Stomach (tissue), 9 donors: ENCODE data around the gene CDH16. TPM values are rescaled to one million over a fixed set of nuclear protein-coding genes. Genes with fewer than 3 reads are reported as not detected.

Source experiments
- DNase-seq, 2 donors: peaks; one replicate each; pipeline versions ENCODE4 v3.0.0 to v3.0.0-alpha.2; 2013 to 2019
- H3K27ac ChIP-seq, 5 donors: fragments of 200-600 bp in 4 of 5; sonication (generic) in 4 of 5; one replicate each; pipeline ENCODE4 v1.5.1; 2013 to 2019; ENCODE audit warnings: mild to moderate bottlenecking in 1 of 5, moderate library complexity in 1 of 5
- H3K27me3 ChIP-seq, 3 donors: fragments of 200-600 bp; sonication (generic); one replicate each; pipeline ENCODE4 v1.5.1; 2017 to 2019; ENCODE audit warnings: mixed run types in 1 of 3
- H3K36me3 ChIP-seq, 4 donors: fragments of 200-600 bp; sonication (generic); 1 replicate in 3 of 4; 2 replicates in 1 of 4; pipeline ENCODE4 v1.5.1; 2016 to 2019
- H3K4me1 ChIP-seq, 4 donors: fragments of 200-600 bp; sonication (generic); one replicate each; pipeline ENCODE4 v1.5.1; 2016 to 2019
- H3K4me3 ChIP-seq, 4 donors: fragments of 200-600 bp; sonication (generic) in 3 of 4; one replicate each; pipeline ENCODE4 v1.5.1; 2016 to 2019; ENCODE audit warnings: mild to moderate bottlenecking in 1 of 4
- H3K9me3 ChIP-seq, 4 donors: fragments of 200-600 bp; sonication (generic); one replicate each; pipeline ENCODE4 v1.5.1; 2016 to 2019
- CTCF ChIP-seq, 7 experiments: fragments of 450-650 bp in 4 of 7; fragments of 200-600 bp in 3 of 7; sonication (generic) in 3 of 7; IDR thresholded peaks; one replicate each; pipeline ENCODE4 v1.5.1; 2016 to 2019; ENCODE audit warnings: antibody characterized with exemption in 7 of 7, control low read depth in 2 of 7, mild to moderate bottlenecking in 1 of 7
- EP300 ChIP-seq: sonication (generic); formaldehyde crosslinking; IDR thresholded peaks from one replicate; pipeline ENCODE4 v1.6.1; 2017; ENCODE audit warnings: antibody characterized with exemption
- POLR2A ChIP-seq, 4 donors: fragments of 450-650 bp; IDR thresholded peaks; one replicate each; pipeline ENCODE4 v1.6.1; 2016; ENCODE audit warnings: antibody characterized with exemption in 4 of 4, control low read depth in 2 of 4, mild to moderate bottlenecking in 1 of 4, moderate library complexity in 1 of 4
- POLR2AphosphoS5 ChIP-seq, 3 donors: sonication (generic); formaldehyde crosslinking; IDR thresholded peaks; one replicate each; pipeline ENCODE4 v1.6.1; 2016; ENCODE audit warnings: antibody characterized with exemption in 3 of 3
- WGBS, 5 donors: extraction: QIAGEN DNeasy Blood & Tissue Kit in 3 of 5; methylation state at CpG; one replicate each; pipeline versions ENCODE4 v1.1.5 to v1.1.7; 2013 to 2018; 5-methylcytosine and 5-hydroxymethylcytosine counted together
- intact Hi-C: fragments of 100-400 bp; cut with DNase I; formaldehyde crosslinking; loops from one replicate; pipeline ENCODE4 v1.15.1; 2023; ENCODE audit warnings: low total_unique reads
- polyA plus RNA-seq, 3 donors: library from polyadenylated mRNA; stranded (reverse); fragments of 200-250 nt; gene quantifications; one replicate each; pipeline ENCODE4 v1.2.3, GENCODE V29; 2013
- total RNA-seq, 5 donors: library from RNA; depleted of rRNA; stranded (reverse); fragments of >200 nt; gene quantifications; one replicate each; pipeline versions ENCODE4 v1.1.0 to v1.2.3, GENCODE V29; 2014 to 2016
- donor health status: healthy with polysubstance abuse.
- donor health status: Bipolar disorder and iron deficiency.
- donor health status: healthy.

Gene CDH16
- total and polyA plus RNA-seq, 8 donors: 0.14 to 2.3 (median 1.1) TPM; not detected in 5

- H3K27ac ChIP-seq: peak overlapping the region in 1 of 5 donors; percentile 4
- TF ChIP-seq EP300: no peak
- TF ChIP-seq POLR2AphosphoS5 (IDR thresholded peaks at IDR 0.05): no peak
- no peak for TF ChIP-seq POLR2A (IDR thresholded peaks at IDR 0.05)
- no peak for TF ChIP-seq CTCF (IDR thresholded peaks at IDR 0.05)
These were observed 13.4 kb upstream of the CDH16 start for GRCh38 chr16:66932076-66932475.

GRCh38 chr16:66931665-66932064, 13.0 kb upstream of the CDH16 start:
- no peak for DNase-seq
- intact Hi-C loops: no loop called here

More at GRCh38 chr16:66932076-66932475, 13.4 kb upstream of the CDH16 start:
- H3K27me3 ChIP-seq: no peaks in the 10 kb centered on the region
- intact Hi-C loops: no loop called here
- H3K4me3 ChIP-seq: no peak overlapping the region
- peaks cover 0 to 19% (median 11%) of the 10 kb centered on the region in 4 donors for H3K36me3 ChIP-seq
- H3K4me1 ChIP-seq: peaks cover 29 to 64% (median 42%) of the 10 kb centered on the region in 4 donors
- DNase-seq: peak in 1 of 2 donors; percentile 28
- 63 to 77% (median 66%) methylated on average over 4 of the region's 4 CpGs for WGBS, 5 donors
- no peaks in the 10 kb centered on the region for H3K9me3 ChIP-seq

DNA sequence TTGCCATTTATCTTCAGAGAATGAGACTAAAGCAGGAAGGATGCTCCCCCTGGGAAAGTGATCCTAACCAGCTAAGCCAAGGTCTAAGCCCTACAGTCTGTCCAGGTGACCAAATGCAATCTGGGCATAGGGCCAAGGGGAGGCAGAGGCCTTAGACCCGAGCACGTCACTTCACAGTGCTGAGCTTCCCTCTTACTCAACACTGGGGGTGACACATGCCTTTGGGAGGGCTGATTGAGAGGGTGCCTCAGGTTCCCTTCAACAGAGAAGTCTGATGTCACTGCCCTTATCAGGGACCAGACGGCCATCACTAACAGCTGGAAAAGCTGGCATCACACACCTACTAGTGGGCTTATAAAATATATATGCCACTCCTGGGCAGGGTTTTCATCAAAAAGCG, 11.5 kb upstream of the CDH16 start:
- Histone ChIP-seq H3K27me3 (peaks cover 0 to 12% (median 8%) of the 10 kb centered on the region in 3 donors), H3K27ac (peak overlapping the region in 1 of 5 donors; percentile 9), H3K4me1 (peaks cover 23 to 63% (median 36%) of the 10 kb centered on the region in 4 donors), H3K9me3 (no peaks in the 10 kb centered on the region), H3K4me3 (no peak overlapping the region), H3K36me3 (peaks cover 0 to 19% (median 11%) of the 10 kb centered on the region in 4 donors)
- intact Hi-C loops: no loop called here
- DNase-seq: peak; percentile 55 to 88
- 39 to 53% (median 47%) methylated on average over 4 of the region's 4 CpGs for WGBS, 5 donors
- TF ChIP-seq CTCF (IDR thresholded peaks at IDR 0.05): no peak
- TF ChIP-seq EP300: no peak
- no peak for TF ChIP-seq POLR2AphosphoS5 (IDR thresholded peaks at IDR 0.05)
- TF ChIP-seq POLR2A (IDR thresholded peaks at IDR 0.05): no peak

More at GRCh38 chr16:66931665-66932064, 13.0 kb upstream of the CDH16 start:
- no peak for TF ChIP-seq EP300
- WGBS, 5 donors: 78 to 98% (median 91%) methylated on average over 2 of the region's 2 CpGs
- Histone ChIP-seq H3K4me1 (peaks cover 27 to 63% (median 40%) of the 10 kb centered on the region in 4 donors), H3K9me3 (no peaks in the 10 kb centered on the region), H3K27ac (no peak overlapping the region), H3K36me3 (peaks cover 0 to 19% (median 11%) of the 10 kb centered on the region in 4 donors), H3K27me3 (no peaks in the 10 kb centered on the region), H3K4me3 (no peak overlapping the region)

DNA sequence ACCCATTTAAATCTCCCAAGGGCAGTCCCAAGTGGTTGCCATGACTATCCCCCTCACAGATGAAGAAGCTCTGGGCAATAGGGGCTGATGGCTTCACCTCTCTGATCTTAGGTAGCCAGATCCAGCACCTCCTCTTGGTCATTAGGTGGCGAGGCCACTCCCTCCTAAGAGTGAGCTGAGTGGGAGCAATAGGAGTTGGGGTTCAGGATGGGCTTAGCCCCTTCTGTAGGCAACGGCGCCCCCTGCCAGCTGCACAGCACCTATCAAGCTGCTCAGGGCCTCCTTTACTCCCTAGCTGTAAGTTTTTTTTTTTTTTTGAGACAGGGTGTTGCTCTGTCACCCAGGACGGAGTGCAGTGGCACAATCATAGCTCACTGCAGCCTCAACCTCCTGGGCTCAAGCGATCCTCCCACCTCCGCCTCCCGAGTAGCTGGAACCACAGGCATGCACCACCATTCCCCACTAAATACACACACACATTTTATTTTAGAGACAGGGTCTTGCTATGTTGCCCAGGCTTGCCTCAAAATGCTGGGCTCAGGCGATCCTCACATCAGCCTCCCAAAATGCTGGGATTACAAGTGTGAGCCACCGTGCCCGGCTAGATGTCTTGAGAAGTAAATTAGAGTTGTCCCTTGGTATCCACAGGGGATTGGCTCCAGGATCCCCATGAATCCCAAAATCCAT, 10.2 kb upstream of the CDH16 start:
- peaks cover 0 to 19% (median 11%) of the 10 kb centered on the region in 4 donors for H3K36me3 ChIP-seq
- H3K9me3 ChIP-seq: no peaks in the 10 kb centered on the region
- no peak overlapping the region for H3K4me3 ChIP-seq
- peaks cover 0 to 25% (median 22%) of the 10 kb centered on the region in 3 donors for H3K27me3 ChIP-seq
- TF ChIP-seq POLR2AphosphoS5 (IDR thresholded peaks at IDR 0.05): no peak
- TF ChIP-seq POLR2A (IDR thresholded peaks at IDR 0.05): no peak
- TF ChIP-seq EP300: no peak
- TF ChIP-seq CTCF (IDR thresholded peaks at IDR 0.05): peak in 3 of 7 experiments; percentile 8 to 19 (median 13)
- no peak overlapping the region for H3K27ac ChIP-seq
- WGBS, 5 donors: 68 to 81% (median 77%) methylated on average over 10 of the region's 10 CpGs
- intact Hi-C loops: no loop called here
- peaks cover 28 to 74% (median 43%) of the 10 kb centered on the region in 4 donors for H3K4me1 ChIP-seq
- DNase-seq: peak in 1 of 2 donors; percentile 62
